DND-41 (cell line): ENCODE results near the gene ERH.
"Not testable (repeated sequence)": the region's sequence is repeated elsewhere in the genome, so short reads cannot be mapped to it uniquely, and the experiment has no call there.

Experiments used
- ATAC-seq: fragments of 200-7000 bp; cut with Tn5 transposase; 3 replicates; pipeline ENCODE4 v1.9.1; 2021; ENCODE audit warnings: low read depth; ENCODE audit not compliant: insufficient read depth
- DNase-seq: peaks from one replicate; pipeline ENCODE4 v3.0.0-alpha.2; 2020
- H2AFZ ChIP-seq: 2 replicates; pipeline ENCODE4 v1.6.0; 2012; ENCODE audit warnings: low read depth, low read length
- H3K27ac ChIP-seq: 2 replicates; pipeline ENCODE4 v1.5.1; 2012; ENCODE audit warnings: low read length, inconsistent platforms
- H3K27me3 ChIP-seq: fragments of 200-600 bp; sonication (generic); 2 replicates; pipeline ENCODE4 v1.6.0; 2012; ENCODE audit warnings: low read length, mild to moderate bottlenecking, inconsistent platforms; ENCODE audit not compliant: insufficient read depth, poor library complexity
- H3K36me3 ChIP-seq: 2 replicates; pipeline ENCODE4 v1.5.1; 2012; ENCODE audit warnings: low read length, inconsistent platforms; ENCODE audit not compliant: insufficient read depth
- H3K4me1 ChIP-seq: 2 replicates; pipeline ENCODE4 v1.5.1; 2012; ENCODE audit warnings: mild to moderate bottlenecking, low read length; ENCODE audit not compliant: insufficient read depth
- H3K4me2 ChIP-seq: 2 replicates; pipeline ENCODE4 v1.6.0; 2012; ENCODE audit warnings: mild to moderate bottlenecking, moderate library complexity, low read length, inconsistent platforms; ENCODE audit not compliant: insufficient read depth
- H3K4me3 ChIP-seq, 2 experiments: fragments of 200-600 bp in 1 of 2; shearing (Covaris generic) in 1 of 2; 2 replicates each; pipeline ENCODE4 v1.5.1; 2012 to 2016; ENCODE audit warnings: inconsistent platforms in 2 of 2, low read length in 2 of 2, mild to moderate bottlenecking in 2 of 2, low read depth in 1 of 2, moderate library complexity in 1 of 2
- H3K79me2 ChIP-seq: 2 replicates; pipeline ENCODE4 v1.6.0; 2012; ENCODE audit warnings: low read length, inconsistent platforms; ENCODE audit not compliant: insufficient read depth
- H3K9ac ChIP-seq: 2 replicates; pipeline ENCODE4 v1.6.0; 2012; ENCODE audit warnings: low read depth, mild to moderate bottlenecking, inconsistent platforms, low read length, moderate library complexity
- H3K9me3 ChIP-seq: 2 replicates; pipeline ENCODE4 v1.5.1; 2012; ENCODE audit warnings: low read length, moderate library complexity, mild to moderate bottlenecking, inconsistent platforms; ENCODE audit not compliant: insufficient read depth, severe bottlenecking
- H4K20me1 ChIP-seq: 2 replicates; pipeline ENCODE4 v1.6.0; 2012; ENCODE audit warnings: low read length; ENCODE audit not compliant: insufficient read depth
- EZH2 ChIP-seq: IDR thresholded peaks from 3 replicates; pipeline ENCODE4 v1.6.1; 2012; ENCODE audit warnings: borderline replicate concordance, low read depth, mild to moderate bottlenecking, moderate library complexity, low read length, inconsistent platforms; ENCODE audit not compliant: severe bottlenecking
- TF ChIP-seq, protein P1 (sequence below): IDR thresholded peaks from 2 replicates; pipeline ENCODE4 v1.5.1; 2012; ENCODE audit warnings: borderline replicate concordance, low read length, moderate library complexity, mild to moderate bottlenecking; ENCODE audit not compliant: poor library complexity, severe bottlenecking; ENCODE audit errors: extremely low read depth

ERH gene

DNA sequence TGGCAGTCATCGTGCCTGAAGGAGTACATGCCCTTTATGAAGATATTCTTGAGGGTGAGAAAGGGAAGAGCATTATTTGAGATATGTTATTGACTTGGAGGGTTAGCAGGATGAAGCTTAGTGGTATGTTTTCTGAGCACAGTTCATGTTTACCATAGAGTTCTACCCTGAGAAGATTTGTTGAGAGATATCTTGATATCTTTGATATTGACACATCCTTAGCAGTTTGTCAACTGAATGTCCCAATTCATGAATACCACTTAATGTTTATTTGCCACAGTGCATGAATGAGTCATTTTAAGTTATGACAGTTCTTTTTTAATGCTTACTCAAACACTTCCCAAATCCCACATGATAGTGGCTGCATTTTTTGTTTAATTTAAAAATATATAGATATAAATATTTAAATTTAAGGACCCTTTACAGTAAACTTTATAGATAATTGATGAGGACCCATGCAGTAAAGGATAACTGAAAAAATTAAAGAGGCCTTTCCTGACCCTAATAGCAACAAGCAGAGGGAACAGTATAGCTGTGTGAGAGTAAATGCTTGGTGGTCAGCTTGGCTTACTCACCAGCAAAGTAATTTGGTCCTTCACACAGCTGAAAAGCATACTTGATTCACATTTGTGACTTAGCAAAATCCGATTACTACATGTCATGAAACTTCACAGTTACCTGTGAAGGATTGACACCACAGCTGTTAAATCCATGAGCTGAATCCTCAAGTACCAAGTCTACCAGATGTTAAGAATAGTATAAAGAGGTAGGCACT lies 26.2 kb upstream of the ERH start:
- DNase-seq (no peak), ATAC-seq (no peak)
- peaks cover 4% of the 10 kb centered on the region; the same call in 1 of the 2 replicates for H4K20me1 ChIP-seq
- peaks cover 55% of the 10 kb centered on the region for H3K36me3 ChIP-seq
- no peak overlapping the region for H2AFZ ChIP-seq
- no peak for TF ChIP-seq EZH2
- TF ChIP-seq, protein P1, sequence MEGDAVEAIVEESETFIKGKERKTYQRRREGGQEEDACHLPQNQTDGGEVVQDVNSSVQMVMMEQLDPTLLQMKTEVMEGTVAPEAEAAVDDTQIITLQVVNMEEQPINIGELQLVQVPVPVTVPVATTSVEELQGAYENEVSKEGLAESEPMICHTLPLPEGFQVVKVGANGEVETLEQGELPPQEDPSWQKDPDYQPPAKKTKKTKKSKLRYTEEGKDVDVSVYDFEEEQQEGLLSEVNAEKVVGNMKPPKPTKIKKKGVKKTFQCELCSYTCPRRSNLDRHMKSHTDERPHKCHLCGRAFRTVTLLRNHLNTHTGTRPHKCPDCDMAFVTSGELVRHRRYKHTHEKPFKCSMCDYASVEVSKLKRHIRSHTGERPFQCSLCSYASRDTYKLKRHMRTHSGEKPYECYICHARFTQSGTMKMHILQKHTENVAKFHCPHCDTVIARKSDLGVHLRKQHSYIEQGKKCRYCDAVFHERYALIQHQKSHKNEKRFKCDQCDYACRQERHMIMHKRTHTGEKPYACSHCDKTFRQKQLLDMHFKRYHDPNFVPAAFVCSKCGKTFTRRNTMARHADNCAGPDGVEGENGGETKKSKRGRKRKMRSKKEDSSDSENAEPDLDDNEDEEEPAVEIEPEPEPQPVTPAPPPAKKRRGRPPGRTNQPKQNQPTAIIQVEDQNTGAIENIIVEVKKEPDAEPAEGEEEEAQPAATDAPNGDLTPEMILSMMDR: no peak
- no peak overlapping the region for H3K9ac ChIP-seq
- no peaks in the 10 kb centered on the region for H3K27me3 ChIP-seq
- H3K4me1 ChIP-seq: no peaks in the 10 kb centered on the region
- peaks cover 41% of the 10 kb centered on the region for H3K79me2 ChIP-seq
- no peak overlapping the region for H3K4me3 ChIP-seq
- no peak overlapping the region for H3K4me2 ChIP-seq
- H3K27ac ChIP-seq: no peak overlapping the region
- no peaks in the 10 kb centered on the region for H3K9me3 ChIP-seq

DNA sequence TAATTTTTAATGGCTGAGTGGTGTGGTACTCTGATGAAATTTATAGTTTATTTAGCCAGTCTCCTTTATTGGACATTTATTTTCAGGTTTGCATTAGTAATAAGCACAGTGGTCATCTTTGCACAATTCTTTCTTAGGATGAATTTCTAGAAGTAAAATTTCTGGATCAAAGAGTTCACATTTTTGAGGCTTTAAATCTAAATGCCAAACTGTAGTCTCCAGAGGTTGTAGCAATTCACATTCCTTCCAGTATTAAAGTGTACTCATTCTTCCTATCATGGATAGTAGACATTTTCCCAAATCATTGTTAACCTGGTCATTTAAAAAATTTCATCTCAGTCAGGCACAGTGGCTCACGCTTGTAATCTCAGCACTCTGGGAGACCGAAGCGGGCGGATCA lies 25.2 kb upstream of the ERH start:
- DNase-seq: no peak
- no peaks in the 10 kb centered on the region for H3K27me3 ChIP-seq
- no peak for ATAC-seq
- no peaks in the 10 kb centered on the region for H3K9me3 ChIP-seq
- H3K4me3 ChIP-seq: no peak overlapping the region
- no peak overlapping the region for H3K9ac ChIP-seq
- no peaks in the 10 kb centered on the region for H3K4me1 ChIP-seq
- no peak overlapping the region for H3K4me2 ChIP-seq
- TF ChIP-seq, protein P1: no peak
- no peak for TF ChIP-seq EZH2
- H2AFZ ChIP-seq: no peak overlapping the region
- H3K79me2 ChIP-seq: peaks cover 45% of the 10 kb centered on the region
- peaks cover 51% of the 10 kb centered on the region for H3K36me3 ChIP-seq
- H3K27ac ChIP-seq: no peak overlapping the region
- peaks cover 4% of the 10 kb centered on the region; the same call in 1 of the 2 replicates for H4K20me1 ChIP-seq

DNA sequence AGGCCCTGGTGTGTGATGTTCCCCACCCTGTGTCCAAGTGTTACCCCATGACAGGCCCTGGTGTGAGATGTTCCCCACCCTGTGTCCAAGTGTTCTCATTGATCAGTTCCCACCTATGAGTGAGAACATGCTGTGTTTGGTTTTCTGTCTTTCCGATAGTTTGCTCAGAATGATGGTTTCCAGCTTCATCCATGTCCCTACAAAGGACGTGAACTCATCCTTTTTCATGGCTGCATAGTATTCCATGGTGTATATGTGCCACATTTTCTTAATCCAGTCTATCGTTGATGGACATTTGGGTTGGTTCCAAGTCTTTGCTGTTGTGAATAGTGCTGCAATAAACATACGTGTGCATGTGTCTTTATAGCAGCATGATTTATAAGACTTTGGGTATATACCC lies 18.0 kb upstream of the ERH start:
- H3K4me1 ChIP-seq, H3K4me3 ChIP-seq, H4K20me1 ChIP-seq, H3K9ac ChIP-seq, ATAC-seq, H3K4me2 ChIP-seq, DNase-seq, H3K9me3 ChIP-seq, H2AFZ ChIP-seq, H3K36me3 ChIP-seq, H3K27ac ChIP-seq, H3K27me3 ChIP-seq: not testable (repeated sequence)
- H3K79me2 ChIP-seq: peaks cover 63% of the 10 kb centered on the region

DNA sequence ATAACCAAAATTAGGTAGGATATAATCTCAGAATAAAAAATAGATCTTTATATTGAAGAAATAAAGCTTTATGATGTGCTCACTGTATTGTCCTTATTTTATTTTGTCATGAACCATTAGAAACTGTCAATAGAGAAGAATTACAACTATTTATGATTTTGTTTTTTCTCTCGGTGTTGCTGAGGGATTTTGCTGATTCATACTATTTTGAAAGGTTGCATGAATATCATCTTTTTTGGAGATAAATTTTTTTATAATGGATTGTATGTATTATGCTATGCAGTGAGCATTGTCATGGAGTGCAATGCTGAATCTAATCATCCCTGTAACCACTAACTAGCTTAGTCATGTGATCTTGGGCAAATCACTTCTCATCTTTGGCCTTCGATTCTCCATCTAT lies 15.4 kb upstream of the ERH start:
- Histone ChIP-seq H2AFZ (no peak overlapping the region), H3K4me3 (no peak overlapping the region), H3K27me3 (no peaks in the 10 kb centered on the region), H3K27ac (no peak overlapping the region), H3K9ac (no peak overlapping the region), H3K4me2 (no peak overlapping the region), H3K9me3 (no peaks in the 10 kb centered on the region), H3K36me3 (no peaks in the 10 kb centered on the region), H3K79me2 (peaks cover 74% of the 10 kb centered on the region), H3K4me1 (no peaks in the 10 kb centered on the region), H4K20me1 (peaks cover 7% of the 10 kb centered on the region; the same call in 1 of the 2 replicates)
- ATAC-seq (no peak), DNase-seq (no peak)
- TF ChIP-seq, protein P1: no peak
- TF ChIP-seq EZH2: no peak
